ENCODE results near the gene PCMT1.

GRCh38 chr6:149769676-149770075 is 20.1 kb downstream of the PCMT1 start:
- TF ChIP-seq CTCF (IDR thresholded peaks at IDR 0.05; ENCODE audit: control extremely low read depth in 1 of 3, insufficient read depth in 1 of 3, low read depth in 1 of 3, low read length in 3 of 3), result no peak
- TF ChIP-seq, protein P1, sequence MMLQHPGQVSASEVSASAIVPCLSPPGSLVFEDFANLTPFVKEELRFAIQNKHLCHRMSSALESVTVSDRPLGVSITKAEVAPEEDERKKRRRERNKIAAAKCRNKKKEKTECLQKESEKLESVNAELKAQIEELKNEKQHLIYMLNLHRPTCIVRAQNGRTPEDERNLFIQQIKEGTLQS (IDR thresholded peaks at IDR 0.05; ENCODE audit: insufficient read depth, low read depth, low read length), result no peak
- no peak for TF ChIP-seq YY1 (IDR thresholded peaks at IDR 0.05; ENCODE audit: low read depth, low read length)
- no peak for TF ChIP-seq POLR2A (IDR thresholded peaks at IDR 0.05; ENCODE audit: control extremely low read depth in 1 of 2, low read depth in 2 of 2, low read length in 2 of 2)
- TF ChIP-seq, protein P2, sequence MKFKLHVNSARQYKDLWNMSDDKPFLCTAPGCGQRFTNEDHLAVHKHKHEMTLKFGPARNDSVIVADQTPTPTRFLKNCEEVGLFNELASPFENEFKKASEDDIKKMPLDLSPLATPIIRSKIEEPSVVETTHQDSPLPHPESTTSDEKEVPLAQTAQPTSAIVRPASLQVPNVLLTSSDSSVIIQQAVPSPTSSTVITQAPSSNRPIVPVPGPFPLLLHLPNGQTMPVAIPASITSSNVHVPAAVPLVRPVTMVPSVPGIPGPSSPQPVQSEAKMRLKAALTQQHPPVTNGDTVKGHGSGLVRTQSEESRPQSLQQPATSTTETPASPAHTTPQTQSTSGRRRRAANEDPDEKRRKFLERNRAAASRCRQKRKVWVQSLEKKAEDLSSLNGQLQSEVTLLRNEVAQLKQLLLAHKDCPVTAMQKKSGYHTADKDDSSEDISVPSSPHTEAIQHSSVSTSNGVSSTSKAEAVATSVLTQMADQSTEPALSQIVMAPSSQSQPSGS (IDR thresholded peaks at IDR 0.05; ENCODE audit: low read length), result no peak
- TF ChIP-seq POLR2AphosphoS5 (IDR thresholded peaks at IDR 0.05; ENCODE audit: low read depth, low read length), result no peak
- TF ChIP-seq JUN (IDR thresholded peaks at IDR 0.05; ENCODE audit: low read depth, low read length), result no peak
- no peak for TF ChIP-seq CHD1 (IDR thresholded peaks at IDR 0.05; ENCODE audit: low read depth, low read length)
- TF ChIP-seq MAX (IDR thresholded peaks at IDR 0.05), result no peak
- TF ChIP-seq TAF1 (IDR thresholded peaks at IDR 0.05; ENCODE audit: low read depth, low read length), result no peak
- no peak for TF ChIP-seq CEBPB (IDR thresholded peaks at IDR 0.05; ENCODE audit: low read depth, low read length)
- TF ChIP-seq SIN3A (conservative IDR thresholded peaks at IDR 0.05 in 1 of 2, IDR thresholded peaks at IDR 0.05 in 1 of 2; ENCODE audit: low read depth in 1 of 2, low read length in 2 of 2), result no peak
- no peak for TF ChIP-seq JUND (IDR thresholded peaks at IDR 0.05; ENCODE audit: low read length)
- no peak for TF ChIP-seq MAFK (IDR thresholded peaks at IDR 0.05; ENCODE audit: low read depth, low read length)

Measured in H1 (cell line).